Fibroblast of skin of right biceps (primary cell): ENCODE results near the gene GALNT18.
A peak's percentile ranks its signal among the peaks of the same experiment; 100 is the strongest.

Source experiments
- DNase-seq: peaks from one replicate; pipeline ENCODE4 v3.0.0-alpha.2; 2013

GALNT18 gene

GRCh38 chr11:11426226-11426952, 195.4 kb downstream of the GALNT18 start:
- peak; percentile 17 for DNase-seq

- DNase-seq = peak; percentile 20
Measured at GRCh38 chr11:11425806-11426205, 196.0 kb downstream of the GALNT18 start.

GRCh38 chr11:11424688-11425087, 197.1 kb downstream of the GALNT18 start:
- no peak for DNase-seq

- no peak for DNase-seq
Measured at GRCh38 chr11:11422411-11423128, 199.2 kb downstream of the GALNT18 start.

- no peak for DNase-seq
Measured at GRCh38 chr11:11421509-11421908, 200.3 kb downstream of the GALNT18 start.

- DNase-seq = no peak
Measured at GRCh38 chr11:11420899-11421285, 200.9 kb downstream of the GALNT18 start.

GRCh38 chr11:11420191-11420898, 201.5 kb downstream of the GALNT18 start:
- DNase-seq = no peak

- no peak for DNase-seq
Measured at GRCh38 chr11:11419747-11420146, 202.1 kb downstream of the GALNT18 start.

GRCh38 chr11:11416917-11417316, 204.9 kb downstream of the GALNT18 start:
- DNase-seq = peak; percentile 76

GRCh38 chr11:11416502-11416901, 205.3 kb downstream of the GALNT18 start:
- DNase-seq = peak; percentile 85

- DNase-seq = peak; percentile 60
Measured at GRCh38 chr11:11415901-11416300, 205.9 kb downstream of the GALNT18 start.

- DNase-seq = no peak
Measured at GRCh38 chr11:11414996-11415395, 206.8 kb downstream of the GALNT18 start.

- no peak for DNase-seq
Measured at GRCh38 chr11:11413776-11414175, 208.0 kb downstream of the GALNT18 start.

- no peak for DNase-seq
Measured at GRCh38 chr11:11411401-11411985, 210.3 kb downstream of the GALNT18 start.

GRCh38 chr11:11409901-11410300, 211.9 kb downstream of the GALNT18 start:
- DNase-seq = no peak

- no peak for DNase-seq
Measured at GRCh38 chr11:11409224-11409623, 212.6 kb downstream of the GALNT18 start.

- DNase-seq = peak; percentile 66
Measured at GRCh38 chr11:11408436-11409221, 213.2 kb downstream of the GALNT18 start.

- no peak for DNase-seq
Measured at GRCh38 chr11:11407763-11408084, 214.1 kb downstream of the GALNT18 start.

GRCh38 chr11:11407065-11407762, 214.6 kb downstream of the GALNT18 start:
- no peak for DNase-seq

GRCh38 chr11:11406652-11407051, 215.2 kb downstream of the GALNT18 start:
- DNase-seq = no peak

- peak; percentile 81 for DNase-seq
Measured at GRCh38 chr11:11403763-11404725, 217.8 kb downstream of the GALNT18 start.
